Breast epithelium (tissue), 3 donors: Measurements from ENCODE around the gene MRTFA.

Experiments used
- CTCF ChIP-seq, 3 donors: fragments of 450-650 bp; IDR thresholded peaks; one replicate each; pipeline ENCODE4 v1.5.1; 2016 to 2017; ENCODE audit warnings: antibody characterized with exemption in 3 of 3, mild to moderate bottlenecking in 3 of 3, moderate library complexity in 3 of 3
- POLR2A ChIP-seq: fragments of 450-650 bp; IDR thresholded peaks from one replicate; pipeline ENCODE4 v1.6.1; 2016; ENCODE audit warnings: antibody characterized with exemption, mild to moderate bottlenecking, moderate library complexity
- POLR2AphosphoS5 ChIP-seq, 3 donors: sonication (generic); formaldehyde crosslinking; IDR thresholded peaks; one replicate each; pipeline ENCODE4 v1.6.1; 2017; ENCODE audit warnings: antibody characterized with exemption in 3 of 3

- TF ChIP-seq CTCF (IDR thresholded peaks at IDR 0.05), result no peak
- TF ChIP-seq POLR2A, result no peak
- no peak for TF ChIP-seq POLR2AphosphoS5 (IDR thresholded peaks at IDR 0.05)
These were observed 63.5 kb downstream of the MRTFA start for GRCh38 chr22:40572976-40573375.
